ENCODE measurements around the gene OR51E2.
"Not testable (repeated sequence)": the region's sequence is repeated elsewhere in the genome, so short reads cannot be mapped to it uniquely, and the experiment has no call there.

The OR51E2 gene

GRCh38 chr11:4697585-4697984 lies at the start of gene OR51E2:
TSS of gene OR51E2 (minus strand) at chr11:4697853. CDS start at chr11:4682711, 15,142 bp downstream.
- DNase-seq: peak; percentile 48

- DNase-seq: no peak
These were observed 43.1 kb upstream of the OR51E2 start for GRCh38 chr11:4740735-4741134.

GRCh38 chr11:4727171-4727570 lies 29.5 kb upstream of the OR51E2 start:
- no peak for DNase-seq

GRCh38 chr11:4722616-4723534 lies 25.2 kb upstream of the OR51E2 start:
- DNase-seq: not testable (repeated sequence)

GRCh38 chr11:4714300-4714699 lies 16.6 kb upstream of the OR51E2 start:
- no peak for DNase-seq

GRCh38 chr11:4713241-4713640 lies 15.6 kb upstream of the OR51E2 start:
- no peak for DNase-seq

GRCh38 chr11:4704790-4705334 lies 7.2 kb upstream of the OR51E2 start:
- DNase-seq: no peak

GRCh38 chr11:4704054-4704789 lies 6.6 kb upstream of the OR51E2 start, which contains the start of gene MMP26:
TSS of gene MMP26 (plus strand) at chr11:4704784.
- DNase-seq: no peak

- DNase-seq: no peak
These were observed 2.8 kb upstream of the OR51E2 start for GRCh38 chr11:4700436-4700820.

GRCh38 chr11:4699697-4700435 lies 2.2 kb upstream of the OR51E2 start:
- no peak for DNase-seq

GRCh38 chr11:4695442-4695841 lies 2.2 kb downstream of the OR51E2 start:
- no peak for DNase-seq

GRCh38 chr11:4684631-4685285 lies 12.9 kb downstream of the OR51E2 start:
- DNase-seq: no peak

GRCh38 chr11:4682623-4683419 lies 14.8 kb downstream of the OR51E2 start:
- peak; percentile 63 for DNase-seq

- DNase-seq: no peak
These were observed 17.3 kb downstream of the OR51E2 start for GRCh38 chr11:4680341-4680740.

GRCh38 chr11:4677948-4678347 lies 19.7 kb downstream of the OR51E2 start:
- DNase-seq: no peak

GRCh38 chr11:4673781-4674180 lies 23.9 kb downstream of the OR51E2 start:
- no peak for DNase-seq

GRCh38 chr11:4672470-4672869 lies 25.2 kb downstream of the OR51E2 start:
- peak; percentile 46 for DNase-seq

- no peak for DNase-seq
These were observed 25.9 kb downstream of the OR51E2 start for GRCh38 chr11:4671741-4672140.

- DNase-seq: peak; percentile 22
These were observed 32.2 kb downstream of the OR51E2 start for GRCh38 chr11:4665424-4665823.

GRCh38 chr11:4664786-4665185 lies 32.9 kb downstream of the OR51E2 start:
- peak; percentile 20 for DNase-seq

- no peak for DNase-seq
These were observed 33.5 kb downstream of the OR51E2 start for GRCh38 chr11:4664183-4664582.
